T-helper 2 cell (primary cell): ENCODE data around the gene CCDC188.
"Not testable (repeated sequence)": the region's sequence is repeated elsewhere in the genome, so short reads cannot be mapped to it uniquely, and the experiment has no call there.

Experiments used
- DNase-seq, 5 experiments: peaks; one replicate each; pipeline versions ENCODE4 v3.0.0 to v3.0.0-alpha.2; 2012 to 2022

CCDC188 gene

GRCh38 chr22:20169253-20169822, 18.5 kb upstream of the CCDC188 start:
- DNase-seq: no peak

- no peak for DNase-seq
Measured at GRCh38 chr22:20167643-20168322, 16.9 kb upstream of the CCDC188 start.

GRCh38 chr22:20166703-20167102, 15.8 kb upstream of the CCDC188 start:
- no peak for DNase-seq

- DNase-seq: no peak
Measured at GRCh38 chr22:20165913-20166312, 15.1 kb upstream of the CCDC188 start.

- no peak for DNase-seq
Measured at GRCh38 chr22:20165421-20165820, 14.6 kb upstream of the CCDC188 start.

- no peak for DNase-seq
Measured at GRCh38 chr22:20164863-20165262, 14.0 kb upstream of the CCDC188 start.

- DNase-seq: no peak
Measured at GRCh38 chr22:20160041-20160440, 9.2 kb upstream of the CCDC188 start.

GRCh38 chr22:20159531-20159930, 8.7 kb upstream of the CCDC188 start:
- not testable (repeated sequence) for DNase-seq

- no peak for DNase-seq
Measured at GRCh38 chr22:20159076-20159475, 8.2 kb upstream of the CCDC188 start.

- DNase-seq: no peak
Measured at GRCh38 chr22:20158391-20159036, 7.7 kb upstream of the CCDC188 start.

- DNase-seq: no peak
Measured at GRCh38 chr22:20157430-20158183, 6.8 kb upstream of the CCDC188 start.

GRCh38 chr22:20156611-20157429, 6.0 kb upstream of the CCDC188 start:
- DNase-seq: peak; percentile 68 to 86 (median 80)

GRCh38 chr22:20156042-20156389, 5.2 kb upstream of the CCDC188 start:
- DNase-seq: no peak

- DNase-seq: peak in 2 of 5 experiments; percentile 19 to 34
Measured at GRCh38 chr22:20155330-20156041, 4.6 kb upstream of the CCDC188 start.

- no peak for DNase-seq
Measured at GRCh38 chr22:20154602-20155187, 3.8 kb upstream of the CCDC188 start.

- no peak for DNase-seq
Measured at GRCh38 chr22:20153945-20154344, 3.1 kb upstream of the CCDC188 start.

GRCh38 chr22:20152464-20152890, 1.6 kb upstream of the CCDC188 start:
- no peak for DNase-seq

- no peak for DNase-seq
Measured at GRCh38 chr22:20151276-20151588, 377 bp upstream of the CCDC188 start.

- DNase-seq: no peak
Measured at GRCh38 chr22:20149257-20150250, 1.3 kb downstream of the CCDC188 start.

GRCh38 chr22:20148414-20148813, 2.4 kb downstream of the CCDC188 start:
- no peak for DNase-seq
